SU-DHL-6 (cell line): ENCODE measurements around the gene PRRX2.

ENCODE experiments used
- EZH2phosphoT487 ChIP-seq: fragments of 200-600 bp; sonication (generic), shearing (Covaris generic); conservative IDR thresholded peaks from 2 replicates; pipeline ENCODE4 v1.6.1; 2018; ENCODE audit warnings: mild to moderate bottlenecking, antibody characterized with exemption, low read length, moderate library complexity, mixed read lengths
- TF ChIP-seq, protein P1 (sequence below): fragments of 200-600 bp; sonication (generic); IDR thresholded peaks from one replicate; pipeline ENCODE4 v1.5.1; 2017; ENCODE audit warnings: antibody characterized with exemption, mild to moderate bottlenecking, low read length, moderate library complexity; ENCODE audit not compliant: insufficient read depth, poor library complexity, severe bottlenecking

DNA sequence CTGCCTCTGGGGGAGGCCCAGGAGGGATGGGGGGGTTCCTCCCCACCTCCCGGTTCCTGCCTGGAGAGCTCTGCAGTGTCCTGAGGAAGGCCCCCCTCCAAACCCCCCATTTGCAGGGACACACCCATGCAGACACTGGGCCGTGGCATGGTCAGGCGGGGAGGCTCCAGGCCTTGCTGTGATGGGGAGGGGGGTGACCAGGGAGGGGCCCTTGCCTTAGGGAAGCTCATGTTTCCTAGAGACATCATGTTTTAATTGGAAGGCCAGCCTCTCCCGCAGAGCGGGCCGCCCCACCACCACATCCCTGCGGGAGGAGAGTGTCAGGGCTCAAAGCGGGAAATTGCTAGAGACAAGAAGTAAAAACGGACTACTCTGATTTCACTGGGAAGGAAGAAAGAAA, 12.0 kb downstream of the PRRX2 start:
- TF ChIP-seq, protein P1, sequence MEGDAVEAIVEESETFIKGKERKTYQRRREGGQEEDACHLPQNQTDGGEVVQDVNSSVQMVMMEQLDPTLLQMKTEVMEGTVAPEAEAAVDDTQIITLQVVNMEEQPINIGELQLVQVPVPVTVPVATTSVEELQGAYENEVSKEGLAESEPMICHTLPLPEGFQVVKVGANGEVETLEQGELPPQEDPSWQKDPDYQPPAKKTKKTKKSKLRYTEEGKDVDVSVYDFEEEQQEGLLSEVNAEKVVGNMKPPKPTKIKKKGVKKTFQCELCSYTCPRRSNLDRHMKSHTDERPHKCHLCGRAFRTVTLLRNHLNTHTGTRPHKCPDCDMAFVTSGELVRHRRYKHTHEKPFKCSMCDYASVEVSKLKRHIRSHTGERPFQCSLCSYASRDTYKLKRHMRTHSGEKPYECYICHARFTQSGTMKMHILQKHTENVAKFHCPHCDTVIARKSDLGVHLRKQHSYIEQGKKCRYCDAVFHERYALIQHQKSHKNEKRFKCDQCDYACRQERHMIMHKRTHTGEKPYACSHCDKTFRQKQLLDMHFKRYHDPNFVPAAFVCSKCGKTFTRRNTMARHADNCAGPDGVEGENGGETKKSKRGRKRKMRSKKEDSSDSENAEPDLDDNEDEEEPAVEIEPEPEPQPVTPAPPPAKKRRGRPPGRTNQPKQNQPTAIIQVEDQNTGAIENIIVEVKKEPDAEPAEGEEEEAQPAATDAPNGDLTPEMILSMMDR, result no peak
- TF ChIP-seq EZH2phosphoT487, result no peak
